Dedifferentiated amniotic fluid mesenchymal stem cell (primary cell): Measurements from ENCODE around the gene PGAP3.
A peak's percentile ranks its signal among the peaks of the same experiment; 100 is the strongest.
"Not testable (repeated sequence)": the region's sequence is repeated elsewhere in the genome, so short reads cannot be mapped to it uniquely, and the experiment has no call there.

ENCODE experiments used
- DNase-seq: peaks from one replicate; pipeline ENCODE4 v3.0.0-alpha.2; 2016; ENCODE audit errors: extremely low spot score

PGAP3 gene

GRCh38 chr17:39715375-39716072, 27.7 kb upstream of the PGAP3 start:
- DNase-seq, result no peak

GRCh38 chr17:39714234-39714633, 26.4 kb upstream of the PGAP3 start:
- DNase-seq, result no peak

- DNase-seq, result no peak
These were observed 24.0 kb upstream of the PGAP3 start for GRCh38 chr17:39711851-39712250.

GRCh38 chr17:39711071-39711470, 23.2 kb upstream of the PGAP3 start:
- not testable (repeated sequence) for DNase-seq

DNA sequence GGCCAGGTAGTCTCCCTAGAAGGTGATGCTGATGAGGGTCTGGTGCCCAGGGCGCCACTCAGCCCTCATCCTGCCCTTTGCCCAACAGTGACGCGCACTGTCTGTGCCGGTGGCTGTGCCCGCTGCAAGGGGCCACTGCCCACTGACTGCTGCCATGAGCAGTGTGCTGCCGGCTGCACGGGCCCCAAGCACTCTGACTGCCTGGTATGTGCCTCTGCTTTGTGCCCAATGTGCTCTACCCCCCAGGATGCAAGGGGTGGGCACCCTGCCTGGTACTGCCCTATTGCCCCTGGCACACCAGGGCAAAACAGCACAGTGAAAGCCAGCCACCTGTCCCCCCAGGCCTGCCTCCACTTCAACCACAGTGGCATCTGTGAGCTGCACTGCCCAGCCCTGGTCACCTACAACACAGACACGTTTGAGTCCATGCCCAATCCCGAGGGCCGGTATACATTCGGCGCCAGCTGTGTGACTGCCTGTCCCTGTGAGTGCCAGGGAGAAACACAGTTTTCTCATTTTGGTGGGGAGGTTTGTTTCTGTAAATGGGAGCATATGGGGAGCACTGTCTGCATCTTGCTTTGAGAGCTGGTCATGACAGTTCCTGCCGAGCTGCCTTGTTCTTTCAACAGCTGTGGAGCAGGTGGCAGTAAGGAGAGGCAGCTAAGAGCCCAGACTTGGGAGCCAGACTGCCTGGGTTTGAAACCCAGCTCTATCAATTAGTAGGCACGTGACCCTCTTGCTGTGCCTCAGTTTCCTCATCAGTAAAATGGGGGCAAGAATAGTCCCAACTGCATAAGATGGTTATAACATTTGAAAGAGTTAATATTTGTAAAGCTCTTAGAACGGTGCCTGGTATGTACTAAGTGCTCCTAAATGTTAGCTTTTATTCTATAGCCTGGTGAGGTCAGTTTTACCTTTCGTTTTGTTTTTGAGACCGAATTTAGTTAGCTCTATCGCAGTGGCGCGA, 22.4 kb upstream of the PGAP3 start:
- DNase-seq, result no peak

- no peak for DNase-seq
These were observed 21.6 kb upstream of the PGAP3 start for GRCh38 chr17:39709319-39709997.

DNA sequence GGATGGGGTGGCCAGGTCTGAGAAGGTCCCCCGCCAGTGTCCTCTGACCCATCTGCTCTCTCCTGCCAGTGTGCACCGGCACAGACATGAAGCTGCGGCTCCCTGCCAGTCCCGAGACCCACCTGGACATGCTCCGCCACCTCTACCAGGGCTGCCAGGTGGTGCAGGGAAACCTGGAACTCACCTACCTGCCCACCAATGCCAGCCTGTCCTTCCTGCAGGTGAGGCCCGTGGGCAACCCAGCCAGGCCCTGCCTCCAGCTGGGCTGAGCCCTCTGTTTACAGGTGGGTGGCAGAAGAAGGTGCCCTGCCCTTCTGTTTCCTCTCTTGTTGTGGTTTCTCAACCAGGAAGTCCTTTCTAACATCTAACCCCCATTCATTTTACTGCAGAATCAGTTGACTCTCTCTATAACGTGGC, 19.1 kb upstream of the PGAP3 start:
- no peak for DNase-seq

GRCh38 chr17:39706383-39706782, 18.5 kb upstream of the PGAP3 start:
- no peak for DNase-seq

DNA sequence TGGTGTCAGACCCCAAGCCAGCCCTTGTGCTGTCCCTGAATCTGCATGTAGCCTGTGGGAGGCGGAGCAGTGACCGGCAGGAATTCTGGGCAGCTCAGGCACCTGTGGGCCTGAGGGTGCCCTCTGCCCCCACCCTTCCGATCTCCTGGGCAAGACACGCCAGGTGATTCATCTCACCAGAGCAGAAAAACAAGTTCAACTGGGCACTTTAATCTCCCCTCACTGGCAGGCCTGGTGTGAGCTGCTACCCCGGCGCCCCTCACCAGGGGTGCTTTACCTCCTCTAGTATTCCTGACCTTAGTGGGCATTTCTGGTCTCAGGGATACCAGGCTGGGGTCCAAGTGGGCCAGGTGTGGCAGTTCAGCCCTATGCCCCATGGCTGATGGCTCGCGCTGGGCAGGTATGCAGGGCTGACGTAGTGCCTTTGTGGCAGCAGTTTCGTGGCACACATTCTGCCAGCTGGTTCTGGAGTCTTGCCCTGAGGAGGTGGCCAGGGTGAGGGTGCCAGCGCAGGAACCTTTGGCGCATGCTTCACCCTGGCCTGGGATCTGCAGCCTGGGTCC, 18.0 kb upstream of the PGAP3 start:
- DNase-seq, result no peak

DNA sequence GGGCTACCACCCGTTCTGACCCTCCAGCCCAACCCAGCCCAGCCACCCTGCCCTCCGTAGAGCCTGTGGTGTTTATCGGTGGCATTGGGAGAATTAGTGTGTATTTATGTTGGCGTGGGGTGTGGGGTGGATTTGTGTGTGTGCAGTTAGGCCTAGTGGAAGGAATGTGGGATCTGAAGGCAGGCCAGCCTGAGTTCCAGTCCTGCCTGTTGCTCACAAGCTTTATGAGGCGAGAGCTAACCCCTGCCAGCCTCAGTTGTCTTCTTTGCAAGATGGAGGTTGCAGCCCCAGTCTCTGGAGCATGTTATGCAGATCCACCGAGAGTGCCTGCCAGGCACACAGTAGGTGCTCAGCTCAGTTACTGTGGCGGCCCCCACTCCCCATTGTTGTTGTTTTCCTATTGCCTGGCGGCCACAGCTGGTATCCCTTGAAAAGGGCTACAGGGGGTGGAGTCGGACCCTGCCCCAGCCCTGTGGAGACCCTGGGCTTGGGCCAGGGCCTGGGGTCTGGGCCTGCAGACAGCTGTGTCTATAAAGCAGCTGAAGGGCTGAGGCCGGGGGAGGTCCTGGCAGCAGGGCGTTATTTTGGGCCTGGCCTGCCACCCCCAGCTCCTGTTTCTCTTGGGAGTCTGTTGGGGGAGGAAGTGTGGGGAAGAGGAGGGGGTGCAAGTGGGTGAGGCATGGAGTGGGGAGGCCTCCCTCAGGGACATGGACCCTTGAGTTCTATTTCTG, 17.1 kb upstream of the PGAP3 start:
- DNase-seq, result peak; percentile 22

DNA sequence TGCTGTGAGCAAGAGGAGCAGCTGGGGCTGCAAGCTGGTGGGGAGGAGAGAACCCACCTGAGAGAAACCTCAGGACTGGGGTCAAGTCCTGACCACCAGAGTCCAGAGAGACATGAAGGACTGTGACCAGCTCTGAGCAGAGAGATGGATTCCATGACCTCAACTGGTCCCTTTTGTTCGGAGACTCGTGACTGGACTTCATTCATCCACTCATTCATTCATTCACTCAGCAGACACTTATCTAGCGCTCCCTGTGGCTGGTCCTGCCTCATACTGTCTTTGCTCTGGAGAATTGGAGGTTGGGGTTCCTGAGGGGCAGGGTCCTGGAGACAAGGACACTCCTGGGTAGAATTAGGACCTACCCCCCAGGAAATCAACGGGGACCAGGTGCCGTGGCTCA, 16.1 kb upstream of the PGAP3 start:
- no peak for DNase-seq

GRCh38 chr17:39702901-39703893, 15.3 kb upstream of the PGAP3 start:
- no peak for DNase-seq

DNA sequence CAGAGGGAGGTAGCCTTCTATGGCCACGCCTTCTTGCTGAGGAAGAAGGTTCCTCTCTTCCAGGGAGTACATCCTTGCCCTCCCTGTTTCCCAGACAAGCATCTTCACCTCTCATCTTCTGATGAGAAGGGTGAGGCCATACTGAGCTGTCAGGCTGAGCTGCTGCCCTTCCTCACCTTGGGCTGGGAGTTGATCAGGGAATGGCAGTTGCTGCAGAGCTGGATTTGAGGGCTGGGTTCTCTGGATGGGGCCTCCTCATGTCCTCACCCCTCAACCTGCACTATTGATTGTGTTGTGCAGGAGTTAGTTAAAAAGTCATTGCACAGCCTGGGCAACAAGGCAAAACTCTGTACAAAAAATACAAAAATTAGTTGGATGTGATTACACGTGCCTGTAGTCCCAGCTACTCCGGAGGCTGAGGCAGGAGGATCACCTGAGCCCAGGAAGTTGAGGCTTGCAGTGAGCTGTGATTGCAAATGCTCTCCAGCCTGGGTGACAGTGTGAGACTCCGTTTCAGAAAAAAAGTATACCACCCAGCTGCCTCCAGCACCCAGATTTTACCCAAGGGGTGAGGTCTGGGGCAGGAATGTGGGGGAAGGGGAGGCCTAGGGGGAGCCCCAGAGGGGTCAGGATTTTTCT, 14.0 kb upstream of the PGAP3 start:
- no peak for DNase-seq

GRCh38 chr17:39701012-39701783, 13.3 kb upstream of the PGAP3 start:
- no peak for DNase-seq

DNA sequence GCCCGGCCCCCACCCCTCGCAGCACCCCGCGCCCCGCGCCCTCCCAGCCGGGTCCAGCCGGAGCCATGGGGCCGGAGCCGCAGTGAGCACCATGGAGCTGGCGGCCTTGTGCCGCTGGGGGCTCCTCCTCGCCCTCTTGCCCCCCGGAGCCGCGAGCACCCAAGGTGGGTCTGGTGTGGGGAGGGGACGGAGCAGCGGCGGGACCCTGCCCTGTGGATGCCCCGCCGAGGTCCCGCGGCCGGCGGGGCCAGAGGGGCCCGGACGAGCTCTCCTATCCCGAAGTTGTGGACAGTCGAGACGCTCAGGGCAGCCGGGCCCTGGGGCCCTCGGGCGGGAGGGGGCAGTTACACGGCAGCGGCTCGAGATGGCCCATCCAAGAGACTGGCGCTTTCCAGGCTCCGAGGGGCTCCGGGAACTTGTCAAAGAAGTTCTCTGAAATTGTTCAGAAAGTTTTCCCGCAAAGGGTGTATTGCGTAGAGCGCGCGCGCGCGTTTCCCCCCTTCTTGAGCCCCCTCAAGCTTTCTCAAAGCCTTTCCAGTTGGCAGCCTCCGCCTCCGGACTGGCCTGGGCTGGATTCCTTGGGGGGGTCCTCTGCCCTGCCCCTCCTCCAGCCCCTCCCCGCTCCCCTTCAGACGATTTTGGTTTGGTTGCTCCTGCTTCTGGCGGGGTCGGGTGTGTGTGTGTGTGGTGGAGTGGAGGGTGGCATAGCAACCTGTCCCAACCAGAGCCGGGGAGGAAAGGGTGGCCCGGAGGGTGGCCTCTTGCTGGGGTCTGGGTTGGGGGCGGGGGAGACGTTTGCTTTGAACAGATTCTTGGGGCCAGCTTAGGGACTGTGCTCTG, 12.5 kb upstream of the PGAP3 start:
- peak; percentile 15 for DNase-seq

DNA sequence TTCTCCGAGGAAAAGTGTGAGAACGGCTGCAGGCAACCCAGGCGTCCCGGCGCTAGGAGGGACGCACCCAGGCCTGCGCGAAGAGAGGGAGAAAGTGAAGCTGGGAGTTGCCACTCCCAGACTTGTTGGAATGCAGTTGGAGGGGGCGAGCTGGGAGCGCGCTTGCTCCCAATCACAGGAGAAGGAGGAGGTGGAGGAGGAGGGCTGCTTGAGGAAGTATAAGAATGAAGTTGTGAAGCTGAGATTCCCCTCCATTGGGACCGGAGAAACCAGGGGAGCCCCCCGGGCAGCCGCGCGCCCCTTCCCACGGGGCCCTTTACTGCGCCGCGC, 11.9 kb upstream of the PGAP3 start, which contains the start of gene ERBB2:
TSS of gene ERBB2 (plus strand) at position 247 of the 330 bp plus-strand sequence. CDS start 175 bp downstream, outside the sequence.
- peak; percentile 76 for DNase-seq

DNA sequence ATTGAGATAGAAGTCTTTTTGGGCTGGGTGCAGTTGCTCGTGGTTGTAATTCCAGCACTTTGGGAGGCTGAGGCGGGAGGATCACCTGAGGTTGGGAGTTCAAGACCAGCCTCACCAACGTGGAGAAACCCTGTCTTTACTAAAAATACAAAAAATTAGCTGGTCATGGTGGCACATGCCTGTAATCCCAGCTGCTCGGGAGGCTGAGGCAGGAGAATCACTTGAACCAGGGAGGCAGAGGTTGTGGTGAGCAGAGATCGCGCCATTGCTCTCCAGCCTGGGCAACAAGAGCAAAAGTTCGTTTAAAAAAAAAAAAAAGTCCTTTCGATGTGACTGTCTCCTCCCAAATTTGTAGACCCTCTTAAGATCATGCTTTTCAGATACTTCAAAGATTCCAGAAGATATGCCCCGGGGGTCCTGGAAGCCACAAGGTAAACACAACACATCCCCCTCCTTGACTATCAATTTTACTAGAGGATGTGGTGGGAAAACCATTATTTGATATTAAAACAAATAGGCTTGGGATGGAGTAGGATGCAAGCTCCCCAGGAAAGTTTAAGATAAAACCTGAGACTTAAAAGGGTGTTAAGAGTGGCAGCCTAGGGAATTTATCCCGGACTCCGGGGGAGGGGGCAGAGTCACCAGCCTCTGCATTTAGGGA, 11.4 kb upstream of the PGAP3 start:
- DNase-seq, result not testable (repeated sequence)
